Stimulated activated CD4-positive, alpha-beta T cell treated with anti-CD3 and anti-CD28 coated beads, Interleukin-1b, Interleukin-23, amount 100 ng/mL, for 1 hour (primary cell): ENCODE results near the gene INPP5A.
"Not testable (repeated sequence)": the region's sequence is repeated elsewhere in the genome, so short reads cannot be mapped to it uniquely, and the experiment has no call there.

Source experiments
- DNase-seq, 2 donors: peaks; one replicate each; pipeline ENCODE4 v3.0.0-alpha.2; 2020; ENCODE audit warnings: low read depth in 2 of 2

The INPP5A gene

DNA sequence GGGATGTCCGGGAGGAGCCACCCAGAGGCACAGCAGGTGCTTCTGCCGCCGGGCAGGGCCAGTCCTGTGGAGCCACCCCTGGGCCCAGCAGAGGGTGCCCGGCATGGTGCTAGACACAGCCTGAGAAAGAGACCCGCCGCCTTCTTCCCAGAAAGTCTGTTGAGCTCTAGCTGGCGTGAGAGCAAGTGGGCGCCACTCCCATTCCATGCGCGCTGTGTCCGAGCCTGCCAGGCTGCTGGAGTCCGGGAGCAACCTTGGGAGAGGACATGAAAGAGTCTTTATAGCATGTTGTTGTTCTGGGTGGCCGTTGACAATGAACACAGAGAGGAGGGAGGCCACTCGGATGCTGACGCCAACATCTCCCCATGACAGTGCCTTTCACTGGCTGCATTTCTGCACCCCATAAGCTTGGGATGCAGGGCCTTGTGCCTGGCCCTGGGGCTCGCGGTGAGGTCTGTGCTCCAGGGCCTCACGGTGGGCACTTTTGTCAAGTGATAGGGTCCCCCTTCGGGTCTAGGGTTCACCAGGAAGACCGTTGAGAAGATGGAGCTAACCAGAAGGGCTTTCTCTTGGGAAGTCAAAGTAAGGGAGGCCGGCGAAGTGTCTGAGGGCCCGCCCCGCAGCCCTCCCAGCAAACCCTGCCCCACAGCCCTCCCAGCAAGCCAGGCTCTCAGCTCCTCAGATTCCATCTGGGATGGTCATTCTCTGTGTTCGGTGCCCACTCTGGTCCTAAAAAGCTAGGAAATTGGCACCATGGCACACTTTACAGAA, 201.1 kb downstream of the INPP5A start:
- DNase-seq = no peak

GRCh38 chr10:132739225-132739613, 201.6 kb downstream of the INPP5A start:
- no peak for DNase-seq

DNA sequence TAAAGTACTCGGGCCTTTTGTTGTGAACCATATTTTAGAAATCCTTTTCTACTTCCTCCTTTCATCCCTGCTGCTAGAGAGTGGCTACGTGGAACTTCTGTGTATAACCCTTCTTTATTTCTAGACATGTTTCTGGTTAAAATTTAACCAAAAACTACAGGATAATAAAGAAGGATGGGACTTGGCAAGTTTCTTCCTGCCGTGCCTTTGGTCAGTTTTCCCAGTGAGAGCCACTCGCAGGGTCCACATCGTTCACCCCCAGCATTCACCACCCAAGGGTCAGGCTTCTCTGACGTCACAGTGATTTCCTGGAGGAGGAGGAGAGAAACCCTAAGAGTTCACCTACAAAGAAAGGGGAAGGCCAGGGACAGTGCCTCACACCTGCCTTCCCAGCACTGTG, 203.0 kb downstream of the INPP5A start:
- DNase-seq = no peak

- DNase-seq = no peak
These were observed 204.7 kb downstream of the INPP5A start for GRCh38 chr10:132742167-132742836.

GRCh38 chr10:132742837-132743194, 205.2 kb downstream of the INPP5A start:
- no peak for DNase-seq

- not testable (repeated sequence) for DNase-seq
These were observed 205.8 kb downstream of the INPP5A start for GRCh38 chr10:132743196-132743924.

DNA sequence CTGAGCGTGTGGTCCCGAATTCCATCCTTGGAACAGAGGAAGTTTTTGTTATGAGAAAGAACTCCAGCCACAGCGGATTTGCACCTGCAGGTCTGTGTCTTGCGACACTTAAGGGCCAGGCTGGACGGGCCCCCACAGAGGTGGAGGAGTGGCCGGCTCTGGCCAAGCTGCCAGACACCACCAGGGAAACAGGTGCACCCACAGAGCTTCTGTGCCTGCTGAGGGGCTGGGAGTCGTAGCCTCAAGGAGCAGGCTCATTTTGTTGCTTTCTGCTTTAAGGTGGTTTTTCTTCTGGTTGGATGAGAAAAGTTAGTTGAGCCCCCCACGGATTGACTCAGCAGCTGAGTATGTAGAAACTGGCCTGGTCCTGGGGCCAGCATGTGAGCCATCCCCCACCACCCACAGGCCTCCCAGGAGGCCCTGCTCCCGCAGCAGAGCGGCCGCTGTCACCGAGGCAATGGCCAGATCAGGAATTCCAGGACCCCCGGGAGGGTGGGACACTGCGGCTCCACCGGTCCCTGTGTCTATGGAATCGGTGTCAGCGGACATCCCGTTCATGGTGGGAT, 206.4 kb downstream of the INPP5A start:
- no peak for DNase-seq

- no peak for DNase-seq
These were observed 207.3 kb downstream of the INPP5A start for GRCh38 chr10:132744839-132745238.

DNA sequence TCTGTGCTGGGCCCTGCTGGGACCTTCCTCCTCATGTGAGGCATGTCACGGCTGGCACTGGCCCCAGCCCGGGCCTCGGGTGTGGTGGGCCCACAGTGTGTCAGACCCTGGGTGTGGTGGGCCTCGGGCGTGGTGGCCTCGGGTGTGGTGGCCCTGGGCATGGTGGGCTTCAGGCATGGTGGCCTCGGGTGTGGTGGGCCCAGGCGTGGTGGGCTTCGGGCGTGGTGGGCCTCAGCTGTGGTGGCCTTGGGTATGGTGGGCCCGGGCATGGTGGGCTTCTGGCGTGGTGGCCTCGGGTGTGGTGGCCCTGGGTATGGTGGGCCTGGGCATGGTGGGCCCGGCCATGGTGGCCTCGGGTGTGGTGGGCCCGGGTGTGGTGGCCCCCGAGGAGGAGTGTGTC, 207.9 kb downstream of the INPP5A start:
- no peak for DNase-seq

DNA sequence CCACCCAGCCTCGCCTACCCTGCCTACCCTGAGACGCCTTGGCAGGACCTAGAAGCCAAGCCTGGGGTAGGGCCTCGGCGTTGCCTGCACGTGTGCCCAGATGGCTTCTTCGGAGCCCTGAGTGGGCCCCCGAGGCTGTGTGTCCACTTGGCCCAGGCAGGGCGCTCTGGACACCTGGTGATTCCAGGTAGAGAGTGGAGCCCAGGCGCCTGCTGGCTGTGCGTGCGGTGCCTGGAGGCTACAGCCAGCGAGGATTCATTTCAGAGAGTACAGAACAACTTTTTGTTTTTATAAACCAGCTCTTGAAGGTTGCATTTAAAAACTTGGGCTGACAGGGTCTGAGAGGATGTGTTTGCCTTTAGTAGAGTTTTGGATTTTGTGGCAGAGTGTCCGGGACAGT, 208.4 kb downstream of the INPP5A start:
- DNase-seq = no peak

DNA sequence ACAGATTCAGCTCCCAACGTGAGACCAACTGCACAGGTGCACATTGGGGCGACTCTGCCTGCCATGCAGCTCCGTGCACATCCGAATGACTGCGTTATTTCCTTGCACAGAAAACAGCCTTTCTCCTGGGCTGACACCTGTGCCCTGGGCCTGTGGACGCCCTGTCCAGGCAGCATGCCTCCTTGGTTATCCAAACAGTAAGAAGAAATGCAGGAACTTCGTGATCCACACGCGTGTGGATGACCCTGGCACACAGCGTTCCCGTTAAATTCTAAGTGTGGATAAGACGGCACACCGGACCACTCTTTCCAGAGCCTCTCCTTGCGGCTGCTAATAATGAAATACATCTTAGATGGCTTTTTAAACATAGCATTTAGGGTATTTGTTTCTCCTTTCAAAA, 208.8 kb downstream of the INPP5A start:
- DNase-seq = no peak

GRCh38 chr10:132746801-132747625, 209.4 kb downstream of the INPP5A start:
- DNase-seq = no peak

DNA sequence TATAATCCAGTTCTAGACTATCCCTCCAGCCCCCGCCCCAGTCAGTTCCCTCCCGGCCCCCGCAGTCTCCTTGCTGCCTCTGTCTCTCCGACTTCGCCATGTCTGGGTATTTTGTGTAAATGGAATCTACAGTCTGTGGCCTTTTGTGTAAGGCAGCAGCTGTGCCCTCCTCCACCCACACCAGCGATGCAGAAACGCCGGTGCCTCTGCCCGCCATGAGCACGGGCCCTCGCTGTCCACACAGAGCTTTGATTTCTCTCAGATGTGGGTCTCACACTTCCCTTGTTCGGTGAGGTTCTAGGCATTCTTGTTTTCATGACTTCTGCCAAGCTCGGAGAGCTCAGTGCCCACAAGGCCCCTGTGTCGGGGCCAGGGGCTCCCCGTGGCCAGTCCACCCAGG, 210.5 kb downstream of the INPP5A start:
- DNase-seq = no peak

DNA sequence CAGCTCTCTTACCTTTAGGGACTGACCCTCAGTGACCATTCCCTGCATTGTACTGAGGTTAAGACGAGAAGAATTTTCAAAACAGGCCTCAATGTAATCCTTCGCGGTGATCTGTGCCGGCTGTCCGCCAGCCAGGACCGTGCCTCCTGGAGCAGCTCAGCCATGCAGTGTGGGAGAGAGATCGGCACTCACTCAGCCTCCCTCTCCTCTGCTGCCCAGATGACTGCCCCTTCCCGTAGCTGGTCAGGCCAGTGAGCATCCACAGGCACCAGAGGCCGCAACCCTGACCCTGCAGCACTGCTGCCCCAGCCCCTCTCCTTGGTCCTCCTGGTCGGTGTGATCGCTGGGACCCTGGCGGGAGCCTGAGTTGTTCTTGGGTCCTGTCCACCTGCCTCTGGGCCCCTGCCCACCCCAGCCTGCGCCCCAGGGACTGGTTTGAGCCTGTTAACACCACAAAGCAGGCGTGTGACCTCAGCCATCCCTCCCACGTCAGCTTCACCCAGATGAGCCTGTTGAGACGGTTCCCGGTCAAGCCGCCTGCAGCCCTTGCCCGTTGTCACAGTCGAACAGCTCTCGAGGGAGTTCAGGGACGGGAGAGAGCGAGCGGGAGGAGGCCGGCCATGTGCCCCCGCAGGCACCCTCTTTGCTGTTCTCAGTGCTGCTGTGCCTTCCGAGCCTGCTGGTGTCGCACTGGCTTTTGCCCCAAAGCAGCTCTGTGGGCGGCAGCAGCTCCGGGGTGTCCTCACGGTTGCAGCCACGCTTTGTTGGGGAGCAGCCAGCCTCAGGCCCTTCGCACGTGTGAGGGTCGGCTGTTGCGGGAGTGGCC, 211.2 kb downstream of the INPP5A start:
- DNase-seq = no peak

DNA sequence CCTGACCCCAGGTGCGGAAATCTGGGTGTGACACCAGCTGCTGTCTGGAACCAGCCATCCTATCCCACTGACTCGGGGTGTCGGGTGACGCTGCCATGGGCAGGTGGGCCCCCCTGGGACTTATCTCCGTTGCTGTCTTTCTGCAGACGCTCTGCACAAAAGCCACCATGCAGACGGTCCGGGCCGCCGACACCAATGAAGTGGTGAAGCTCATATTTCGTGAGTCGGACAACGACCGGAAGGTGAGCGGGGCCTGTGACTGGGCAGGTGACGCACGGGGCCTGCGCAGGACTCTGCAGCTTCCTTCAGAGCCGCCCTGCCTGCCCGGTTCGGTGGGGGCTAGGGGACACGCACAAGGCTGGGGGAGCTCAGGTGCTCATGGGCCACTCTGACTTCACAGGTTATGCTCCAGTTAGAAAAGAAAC, 211.8 kb downstream of the INPP5A start:
- DNase-seq = no peak

GRCh38 chr10:132750936-132751335, 213.3 kb downstream of the INPP5A start:
- no peak for DNase-seq

DNA sequence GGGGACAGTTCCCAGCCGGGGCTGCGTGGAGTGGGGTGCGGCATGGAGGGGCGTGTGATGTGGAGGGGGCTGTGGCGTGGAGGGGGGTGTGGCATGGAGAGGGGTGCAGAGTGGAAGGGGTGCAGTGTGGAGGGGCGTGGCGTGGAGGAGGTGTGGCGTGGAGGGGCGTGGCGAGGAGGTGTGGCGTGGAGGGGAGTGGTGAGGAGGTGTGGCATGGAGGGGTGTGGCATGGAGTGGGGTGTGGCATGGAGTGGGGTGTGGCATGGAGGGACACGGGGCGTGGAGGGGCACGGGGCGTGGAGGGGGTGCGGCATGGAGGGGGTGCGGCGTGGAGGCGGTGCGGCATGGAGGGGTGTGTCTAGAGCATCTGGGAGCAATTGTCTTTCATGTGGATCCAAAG, 214.8 kb downstream of the INPP5A start:
- DNase-seq = no peak

DNA sequence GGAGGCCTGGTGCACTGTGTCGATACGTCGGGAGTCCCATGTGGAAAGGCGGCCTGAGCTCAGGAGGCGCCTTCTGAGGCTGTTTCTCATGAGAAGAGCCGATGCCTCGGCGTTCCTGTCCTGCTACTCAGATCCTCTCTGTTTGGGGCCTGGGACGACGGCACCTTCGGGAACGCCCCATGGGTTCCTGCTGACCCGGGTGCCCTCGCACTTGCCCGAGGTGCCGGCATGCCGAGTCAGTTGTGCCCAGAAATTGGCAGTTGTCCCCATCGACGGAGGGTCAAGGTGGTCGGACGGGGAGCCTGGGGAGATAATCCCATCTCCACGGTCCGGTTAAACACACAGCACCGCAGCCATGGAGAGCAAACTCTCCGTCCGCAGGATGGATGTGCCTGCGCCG, 215.4 kb downstream of the INPP5A start:
- no peak for DNase-seq

- DNase-seq = no peak
These were observed 216.0 kb downstream of the INPP5A start for GRCh38 chr10:132753596-132753995.

GRCh38 chr10:132754071-132754470, 216.5 kb downstream of the INPP5A start:
- no peak for DNase-seq
